H1 (cell line): ENCODE measurements around the gene SLC26A9. TPM values are rescaled to one million over a fixed set of nuclear protein-coding genes. Genes with fewer than 3 reads are reported as not detected.

ENCODE experiments used
- CTCF ChIA-PET: fragments of 300-600 bp; sonication (Branson Sonifier 250); formaldehyde crosslinking; loops from one replicate; lab custom pipeline; 2021; ENCODE audit not compliant: partially characterized antibody; lab: Charles Lee
- POLR2A ChIA-PET: fragments of 300-600 bp; sonication (Branson Sonifier 250); formaldehyde crosslinking; loops from one replicate; lab custom pipeline; 2021; ENCODE audit warnings: inconsistent platforms; ENCODE audit not compliant: partially characterized antibody; lab: Charles Lee
- DNase-seq, 2 experiments: peaks; one replicate each; pipeline versions ENCODE4 v3.0.0 to v3.0.0-alpha.2; 2010 to 2022; ENCODE audit warnings: low spot score in 2 of 2, low read depth in 1 of 2, mixed read lengths in 1 of 2
- FAIRE-seq: peaks from 2 replicates; lab custom pipeline; 2011; peaks lifted over from hg19 to GRCh38; lab: Jason Lieb, UNC
- H2AFZ ChIP-seq: 2 replicates; pipeline ENCODE4 v1.8.1; 2012; ENCODE audit warnings: low read length, inconsistent platforms
- H2AK5ac ChIP-seq: 2 replicates; pipeline ENCODE4 v1.6.1; 2013; ENCODE audit warnings: low read depth, low read length
- H2BK120ac ChIP-seq: replicated peaks from 2 replicates; pipeline ENCODE3; 2013; ENCODE audit warnings: low read depth, low read length, inconsistent platforms
- H2BK12ac ChIP-seq: 2 replicates; pipeline ENCODE4 v1.6.1; 2013; ENCODE audit warnings: low read depth, low read length
- H2BK15ac ChIP-seq: 2 replicates; pipeline ENCODE4 v1.6.1; 2013; ENCODE audit warnings: low read length
- H2BK20ac ChIP-seq: 2 replicates; pipeline ENCODE4 v1.6.1; 2013; ENCODE audit warnings: low read length
- H2BK5ac ChIP-seq: 2 replicates; pipeline ENCODE4 v1.6.1; 2013; ENCODE audit warnings: low read depth, low read length
- H3K14ac ChIP-seq: 2 replicates; pipeline ENCODE4 v1.6.1; 2013; ENCODE audit warnings: inconsistent platforms; ENCODE audit not compliant: insufficient read length
- H3K18ac ChIP-seq: 2 replicates; pipeline ENCODE4 v1.6.1; 2013; ENCODE audit warnings: low read length; ENCODE audit errors: extremely low read depth
- H3K23ac ChIP-seq: 2 replicates; pipeline ENCODE4 v1.6.1; 2013; ENCODE audit warnings: inconsistent platforms; ENCODE audit not compliant: insufficient read length
- H3K23me2 ChIP-seq: 2 replicates; pipeline ENCODE4 v1.6.1; 2013; ENCODE audit warnings: low read depth, low read length
- H3K27ac ChIP-seq: 2 replicates; pipeline ENCODE4 v1.6.1; 2011; ENCODE audit warnings: low read depth, low read length, inconsistent platforms
- H3K27me3 ChIP-seq, 4 experiments: replicated peaks in 1 of 4; 1 replicate in 1 of 4; 2 replicates in 3 of 4; pipeline versions ENCODE4 v1.6.1 to v1.8.1; 2011 to 2013; ENCODE audit warnings: low read length in 3 of 4, mild to moderate bottlenecking in 3 of 4, inconsistent platforms in 2 of 4, mixed read lengths in 2 of 4, moderate library complexity in 1 of 4; ENCODE audit not compliant: control insufficient read depth in 3 of 4, insufficient read depth in 3 of 4; ENCODE audit errors: extremely low read depth in 1 of 4
- H3K36me3 ChIP-seq, 4 experiments: 2 replicates each; pipeline versions ENCODE4 v1.6.1 to v1.8.1; 2011 to 2013; ENCODE audit warnings: mild to moderate bottlenecking in 4 of 4, low read length in 3 of 4, moderate library complexity in 2 of 4, control low read depth in 1 of 4, inconsistent platforms in 1 of 4; ENCODE audit not compliant: insufficient read depth in 4 of 4, control insufficient read depth in 2 of 4
- H3K4ac ChIP-seq: replicated peaks from 2 replicates; pipeline ENCODE3; 2013; ENCODE audit warnings: low read length, low read depth, mixed read lengths, inconsistent platforms; ENCODE audit not compliant: insufficient read length
- H3K4me1 ChIP-seq, 4 experiments: replicated peaks in 1 of 4; 1 replicate in 1 of 4; 2 replicates in 3 of 4; pipeline versions ENCODE4 v1.6.1 to v1.8.1; 2011 to 2013; ENCODE audit warnings: low read length in 3 of 4, inconsistent platforms in 2 of 4, mixed read lengths in 1 of 4; ENCODE audit not compliant: insufficient read depth in 4 of 4, control insufficient read depth in 3 of 4
- H3K4me2 ChIP-seq, 2 experiments: 2 replicates each; pipeline versions ENCODE4 v1.6.1 to v1.8.1; 2011 to 2013; ENCODE audit warnings: low read depth in 2 of 2, low read length in 2 of 2, control low read depth in 1 of 2, inconsistent platforms in 1 of 2, mild to moderate bottlenecking in 1 of 2; ENCODE audit not compliant: insufficient read depth in 1 of 2
- H3K4me3 ChIP-seq, 4 experiments: fragments of 200-600, 300-600 bp in 1 of 4; sonication (generic), shearing (Covaris generic), sonication (Bioruptor Twin) in 1 of 4; 2 replicates each; pipeline versions ENCODE4 v1.5.1 to v1.8.1; 2011 to 2016; ENCODE audit warnings: low read length in 4 of 4, low read depth in 3 of 4, control low read depth in 2 of 4, inconsistent platforms in 2 of 4, mild to moderate bottlenecking in 2 of 4, mixed read lengths in 1 of 4, moderate library complexity in 1 of 4; ENCODE audit not compliant: insufficient read depth in 2 of 4; ENCODE audit errors: extremely low read depth in 1 of 4
- H3K56ac ChIP-seq: replicated peaks from 2 replicates; pipeline ENCODE3; 2013; ENCODE audit warnings: low read depth, mild to moderate bottlenecking, mixed read lengths, low read length, inconsistent platforms; ENCODE audit not compliant: insufficient read length
- H3K79me1 ChIP-seq: 2 replicates; pipeline ENCODE4 v1.6.1; 2013; ENCODE audit warnings: low read depth, low read length, control low read depth
- H3K79me2 ChIP-seq, 2 experiments: 2 replicates each; pipeline versions ENCODE4 v1.6.1 to v1.8.1; 2012 to 2013; ENCODE audit warnings: low read length in 2 of 2, mild to moderate bottlenecking in 2 of 2, inconsistent platforms in 1 of 2; ENCODE audit not compliant: insufficient read depth in 2 of 2, control insufficient read depth in 1 of 2
- H3K9ac ChIP-seq, 4 experiments: replicated peaks in 1 of 4; 1 replicate in 1 of 4; 2 replicates in 3 of 4; pipeline versions ENCODE4 v1.6.1 to v1.8.1; 2011 to 2013; ENCODE audit warnings: low read depth in 3 of 4, low read length in 3 of 4, control low read depth in 2 of 4, mild to moderate bottlenecking in 2 of 4, moderate library complexity in 2 of 4, inconsistent platforms in 1 of 4; ENCODE audit errors: extremely low read depth in 1 of 4
- H3K9me3 ChIP-seq, 2 experiments: 2 replicates each; pipeline versions ENCODE4 v1.6.1 to v1.8.1; 2012 to 2013; ENCODE audit warnings: mild to moderate bottlenecking in 2 of 2, moderate library complexity in 2 of 2, control low read depth in 1 of 2, inconsistent platforms in 1 of 2, low read depth in 1 of 2, low read length in 1 of 2, mixed read lengths in 1 of 2; ENCODE audit not compliant: insufficient read depth in 2 of 2
- H4K20me1 ChIP-seq, 2 experiments: replicated peaks in 1 of 2; 2 replicates each; pipeline versions ENCODE3 to v1.8.1; 2011 to 2013; ENCODE audit warnings: inconsistent platforms in 2 of 2, low read length in 2 of 2, mild to moderate bottlenecking in 1 of 2; ENCODE audit not compliant: insufficient read depth in 2 of 2, control insufficient read depth in 1 of 2
- H4K5ac ChIP-seq: 2 replicates; pipeline ENCODE4 v1.6.1; 2013; ENCODE audit warnings: low read length, low read depth, mixed read lengths, inconsistent platforms; ENCODE audit not compliant: insufficient read length
- H4K8ac ChIP-seq: 2 replicates; pipeline ENCODE4 v1.8.0; 2013; ENCODE audit warnings: mild to moderate bottlenecking, moderate library complexity, low read length, inconsistent platforms; ENCODE audit not compliant: insufficient read depth; ENCODE audit errors: extremely low read depth
- H4K91ac ChIP-seq: replicated peaks from 2 replicates; pipeline ENCODE3; 2013; ENCODE audit warnings: low read length, mixed read lengths, inconsistent platforms; ENCODE audit not compliant: insufficient read length
- CHD1 ChIP-seq: IDR thresholded peaks from 2 replicates; pipeline ENCODE4 v1.6.1; 2012; ENCODE audit warnings: low read depth, low read length, improper control_type of control experiment
- HDAC6 ChIP-seq: IDR thresholded peaks from one replicate; pipeline ENCODE4 v1.7.1; 2012; ENCODE audit warnings: low read depth, mild to moderate bottlenecking, inconsistent platforms, low read length, moderate library complexity
- KDM5A ChIP-seq: fragments of 200-600 bp; IDR thresholded peaks from 2 replicates; pipeline ENCODE4 v1.7.1; 2012; ENCODE audit warnings: mild to moderate bottlenecking, low read length, inconsistent platforms, mixed read lengths
- NRF1 ChIP-seq: IDR thresholded peaks from 2 replicates; pipeline ENCODE4 v1.6.1; 2011; ENCODE audit warnings: mild to moderate bottlenecking, low read depth, low read length, improper control_type of control experiment
- POLR2A ChIP-seq, 2 experiments: IDR thresholded peaks; 1 replicate in 1 of 2; 2 replicates in 1 of 2; pipeline ENCODE4 v1.6.1; 2011; ENCODE audit warnings: low read depth in 2 of 2, low read length in 2 of 2, mild to moderate bottlenecking in 2 of 2; ENCODE audit errors: control extremely low read depth in 1 of 2
- SIX5 ChIP-seq: IDR thresholded peaks from 2 replicates; pipeline ENCODE4 v1.6.1; 2011; ENCODE audit warnings: mild to moderate bottlenecking, low read depth, low read length
- TBP ChIP-seq: IDR thresholded peaks from 2 replicates; pipeline ENCODE4 v1.6.1; 2011; ENCODE audit warnings: low read depth, low read length, improper control_type of control experiment
- TCF12 ChIP-seq: IDR thresholded peaks from 2 replicates; pipeline ENCODE4 v1.6.1; 2011; ENCODE audit warnings: low read depth, mild to moderate bottlenecking, low read length
- ZNF274 ChIP-seq: IDR thresholded peaks from 2 replicates; pipeline ENCODE4 v1.7.0; 2012; ENCODE audit warnings: low read length, borderline replicate concordance; ENCODE audit errors: extremely low read depth
- WGBS, 2 experiments: shearing (Covaris generic) in 1 of 2; methylation state at CpG; one replicate each; pipeline versions ENCODE4 v1.1.6 to v1.1.7; 2013 to 2015; ENCODE audit warnings: low lambda C conversion rate in 2 of 2, mixed read lengths in 2 of 2, inconsistent platforms in 1 of 2, low coverage in 1 of 2, missing lambda C conversion rate in 1 of 2; ENCODE audit not compliant: insufficient replicate concordance in 2 of 2, insufficient coverage in 1 of 2, insufficient read length in 1 of 2; ENCODE audit errors: extremely low coverage in 1 of 2, missing lambda C conversion rate in 1 of 2; 5-methylcytosine and 5-hydroxymethylcytosine counted together
- polyA plus RNA-seq, 7 experiments: library from polyadenylated mRNA; depleted of rRNA in 3 of 7; stranded (reverse) in 5 of 7; unstranded in 2 of 7; fragments of >200 nt in 5 of 7; fragments of 200-250 nt in 2 of 7; gene quantifications; 1 replicate in 5 of 7; 2 replicates in 1 of 7; 4 replicates in 1 of 7; pipeline versions ENCODE4 v1.2.1 to v1.2.3, GENCODE V29; 2011 to 2013; ENCODE audit warnings: missing spikeins in 2 of 7, mixed read lengths in 2 of 7
- total RNA-seq: library from RNA; stranded (reverse); fragmentation: NEBNext Ultra II Directional; extraction: Animal tissue kit (Norgen Biotek cat#: 25700); gene quantifications from 2 replicates; pipeline ENCODE4 v1.2.1, GENCODE V29; 2021
- TF ChIP-seq, protein P1 (sequence below): IDR thresholded peaks from 2 replicates; pipeline ENCODE4 v1.6.1; 2011; ENCODE audit warnings: low read length, improper control_type of control experiment
- TF ChIP-seq, protein P2 (sequence below): IDR thresholded peaks from 2 replicates; pipeline ENCODE4 v1.6.1; 2012; ENCODE audit warnings: low read length, inconsistent platforms
- TF ChIP-seq, protein P3 (sequence below): IDR thresholded peaks from 2 replicates; pipeline ENCODE4 v1.6.1; 2012; ENCODE audit warnings: inconsistent platforms

SLC26A9 gene
- total and polyA plus RNA-seq, 2 of the 8 experiments (the other 6 are each of a cell fraction or from before 2014, with no cell fraction given), result not detected

DNA sequence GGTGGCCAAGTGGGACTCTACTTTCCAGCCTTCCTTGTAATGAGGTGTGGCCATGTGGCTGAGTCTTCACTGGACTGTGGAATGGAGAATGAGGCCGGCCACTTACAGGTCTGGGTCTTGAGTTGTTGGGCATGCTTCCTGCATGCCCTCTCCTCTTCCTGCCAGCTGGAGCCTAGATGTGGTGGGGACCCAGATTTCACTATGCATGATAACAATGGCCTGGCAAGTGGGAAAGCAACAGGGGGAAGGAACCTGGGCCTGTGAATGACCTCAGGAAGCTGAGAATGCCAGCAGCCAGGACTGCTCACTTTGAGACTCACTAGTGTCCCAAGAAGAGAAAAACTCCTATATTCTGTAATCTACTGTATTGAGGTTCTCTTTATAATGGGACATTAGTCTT, 8.5 kb upstream of the SLC26A9 start:
- Histone ChIP-seq H2BK15ac (no peak overlapping the region), H3K79me2 (no peaks in the 10 kb centered on the region), H3K23ac (no peak overlapping the region), H3K79me1 (no peaks in the 10 kb centered on the region), H3K9ac (no peak overlapping the region), H3K4me1 (peaks cover 0 to 6% (median 6%) of the 10 kb centered on the region in 4 experiments; a peak in 5 of 7 replicates), H3K23me2 (no peaks in the 10 kb centered on the region), H3K56ac (no peak overlapping the region), H2BK12ac (no peak overlapping the region), H2AFZ (no peak overlapping the region), H3K9me3 (no peaks in the 10 kb centered on the region), H2BK20ac (no peak overlapping the region), H3K14ac (no peak overlapping the region), H3K27me3 (peaks cover 0 to 2% (median 0%) of the 10 kb centered on the region in 4 experiments; a peak in 2 of 7 replicates), H2BK120ac (no peak overlapping the region), H4K5ac (no peak overlapping the region), H4K8ac (no peak overlapping the region), H3K18ac (no peak overlapping the region), H4K20me1 (peaks cover 0 to 2% of the 10 kb centered on the region in 2 experiments), H4K91ac (no peak overlapping the region), H3K27ac (no peak overlapping the region), H3K4me2 (no peak overlapping the region), H2AK5ac (no peak overlapping the region), H3K4ac (no peak overlapping the region), H2BK5ac (no peak overlapping the region), H3K36me3 (no peaks in the 10 kb centered on the region), H3K4me3 (no peak overlapping the region)
- ChIA-PET CTCF (interaction anchor here (0.9 to 6.9 kb wide), 12 partner anchors 9 to 159 kb away, joined by 3 to 55 read pairs (median 4); partner anchors contain the start of gene SLC26A9), POLR2A (no interaction called here)
- WGBS, 2 experiments, result 60% methylated on average over 1 of the region's 1 CpG; no CpG with 5 or more reads in 1 of the 2 experiments
- DNase-seq, result no peak
- no peak for FAIRE-seq
- TF ChIP-seq KDM5A (no peak), HDAC6 (no peak), CHD1 (no peak), NRF1 (no peak), POLR2A (IDR thresholded peaks at IDR 0.05; ENCODE audit: control extremely low read depth in 1 of 2, low read depth in 2 of 2, low read length in 2 of 2) (no peak), ZNF274 (no peak), SIX5 (no peak), TCF12 (no peak), TBP (no peak)
- TF ChIP-seq, protein P1, sequence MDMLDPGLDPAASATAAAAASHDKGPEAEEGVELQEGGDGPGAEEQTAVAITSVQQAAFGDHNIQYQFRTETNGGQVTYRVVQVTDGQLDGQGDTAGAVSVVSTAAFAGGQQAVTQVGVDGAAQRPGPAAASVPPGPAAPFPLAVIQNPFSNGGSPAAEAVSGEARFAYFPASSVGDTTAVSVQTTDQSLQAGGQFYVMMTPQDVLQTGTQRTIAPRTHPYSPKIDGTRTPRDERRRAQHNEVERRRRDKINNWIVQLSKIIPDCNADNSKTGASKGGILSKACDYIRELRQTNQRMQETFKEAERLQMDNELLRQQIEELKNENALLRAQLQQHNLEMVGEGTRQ, result no peak
- TF ChIP-seq, protein P2, sequence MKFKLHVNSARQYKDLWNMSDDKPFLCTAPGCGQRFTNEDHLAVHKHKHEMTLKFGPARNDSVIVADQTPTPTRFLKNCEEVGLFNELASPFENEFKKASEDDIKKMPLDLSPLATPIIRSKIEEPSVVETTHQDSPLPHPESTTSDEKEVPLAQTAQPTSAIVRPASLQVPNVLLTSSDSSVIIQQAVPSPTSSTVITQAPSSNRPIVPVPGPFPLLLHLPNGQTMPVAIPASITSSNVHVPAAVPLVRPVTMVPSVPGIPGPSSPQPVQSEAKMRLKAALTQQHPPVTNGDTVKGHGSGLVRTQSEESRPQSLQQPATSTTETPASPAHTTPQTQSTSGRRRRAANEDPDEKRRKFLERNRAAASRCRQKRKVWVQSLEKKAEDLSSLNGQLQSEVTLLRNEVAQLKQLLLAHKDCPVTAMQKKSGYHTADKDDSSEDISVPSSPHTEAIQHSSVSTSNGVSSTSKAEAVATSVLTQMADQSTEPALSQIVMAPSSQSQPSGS, result no peak
- TF ChIP-seq, protein P3, sequence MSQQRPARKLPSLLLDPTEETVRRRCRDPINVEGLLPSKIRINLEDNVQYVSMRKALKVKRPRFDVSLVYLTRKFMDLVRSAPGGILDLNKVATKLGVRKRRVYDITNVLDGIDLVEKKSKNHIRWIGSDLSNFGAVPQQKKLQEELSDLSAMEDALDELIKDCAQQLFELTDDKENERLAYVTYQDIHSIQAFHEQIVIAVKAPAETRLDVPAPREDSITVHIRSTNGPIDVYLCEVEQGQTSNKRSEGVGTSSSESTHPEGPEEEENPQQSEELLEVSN, result no peak
